NCI-H146 (cell line): ENCODE data around the gene PHTF2.

ENCODE experiments used
- DNase-seq: peaks from one replicate; lab custom pipeline; 2025; lab: John Stamatoyannopoulos, UW

PHTF2 gene

DNA sequence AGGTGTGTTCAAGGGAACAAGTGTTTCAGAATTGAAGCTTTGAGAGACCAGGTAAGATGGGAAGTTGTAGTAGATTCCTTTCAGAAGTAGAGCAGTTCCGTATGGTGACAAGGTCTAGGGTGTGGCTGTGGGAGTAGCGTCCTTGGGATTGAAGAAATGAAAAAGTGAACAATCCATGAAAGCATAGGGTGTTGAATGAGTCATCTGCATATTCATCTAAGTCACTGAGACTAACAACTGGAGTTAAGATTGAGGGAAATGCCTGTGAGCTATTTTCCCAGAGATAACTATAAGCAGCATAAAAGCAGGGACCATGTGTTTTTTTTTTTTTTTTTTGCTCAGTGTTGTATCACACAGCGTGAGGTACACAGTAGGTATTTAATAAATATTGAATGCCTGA, 134.8 kb downstream of the PHTF2 start:
- no peak for DNase-seq

DNA sequence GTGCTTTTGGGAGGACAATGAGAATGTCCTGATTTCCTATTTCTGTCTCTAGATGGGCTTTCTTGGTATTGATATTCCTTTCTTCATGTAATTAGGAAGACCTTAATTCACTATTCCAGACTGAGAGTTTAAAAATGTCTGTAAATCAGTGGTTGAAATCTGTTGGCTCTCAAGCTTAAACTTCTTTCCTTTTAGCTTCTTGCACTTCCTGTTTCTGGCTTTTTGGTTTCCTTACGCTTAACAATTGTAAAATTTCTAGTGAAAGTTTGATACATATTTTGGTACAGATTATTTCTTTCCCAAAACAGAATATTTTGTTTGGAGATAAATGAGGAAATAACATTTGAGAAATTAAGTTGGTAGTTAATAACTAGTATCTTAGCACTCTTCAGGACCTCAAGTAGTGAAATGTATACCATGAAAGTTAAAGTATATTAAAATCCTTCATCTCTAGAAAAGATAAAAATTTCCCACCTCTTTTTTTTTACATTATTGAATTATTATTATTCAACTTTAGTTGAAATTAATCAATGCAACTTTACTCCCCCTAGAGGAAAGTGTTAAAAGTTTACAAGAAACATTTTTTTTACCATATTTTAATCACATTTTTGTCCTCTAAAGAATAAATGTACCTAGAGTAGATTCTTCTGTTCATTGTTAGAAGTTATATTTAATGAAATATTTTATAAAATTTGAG, 137.2 kb downstream of the PHTF2 start:
- DNase-seq: no peak

DNA sequence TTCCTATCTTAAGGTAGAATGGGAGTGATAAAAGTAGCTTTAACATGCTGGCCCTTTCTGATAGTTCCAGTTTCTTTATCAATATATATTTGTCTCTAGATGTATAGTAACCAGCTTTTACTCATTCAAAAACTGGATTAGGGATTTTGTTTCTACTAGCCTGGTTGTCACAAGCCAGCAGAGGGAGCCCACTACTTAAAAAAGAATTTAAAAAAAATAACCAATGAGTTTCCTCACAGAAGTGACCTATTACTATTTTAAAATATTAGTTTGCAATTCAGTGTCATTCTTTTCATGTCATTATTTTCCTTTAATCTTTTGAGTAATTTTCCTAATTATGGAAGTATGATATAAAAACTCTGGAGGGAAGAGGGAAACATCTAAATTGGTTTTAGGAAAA, 142.1 kb downstream of the PHTF2 start:
- peak; percentile 8 for DNase-seq

DNA sequence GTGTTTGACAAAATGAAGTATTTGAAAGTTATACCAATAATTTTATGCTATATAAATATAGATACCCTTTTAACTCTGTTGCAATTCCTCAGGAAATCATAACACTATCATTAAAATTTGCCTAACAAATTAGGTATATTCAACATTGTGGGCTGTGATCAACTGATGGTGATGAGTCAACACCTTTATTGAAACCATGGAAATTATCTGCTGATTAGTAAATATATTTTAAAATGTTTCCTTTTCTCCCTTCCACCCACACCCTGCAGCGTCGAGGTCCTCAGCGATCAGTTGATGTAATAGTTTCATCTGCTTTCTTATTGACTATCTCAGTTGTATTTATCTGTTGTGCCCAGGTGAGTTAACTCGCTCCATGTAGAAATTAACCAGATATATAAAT, 143.9 kb downstream of the PHTF2 start:
- DNase-seq: no peak

DNA sequence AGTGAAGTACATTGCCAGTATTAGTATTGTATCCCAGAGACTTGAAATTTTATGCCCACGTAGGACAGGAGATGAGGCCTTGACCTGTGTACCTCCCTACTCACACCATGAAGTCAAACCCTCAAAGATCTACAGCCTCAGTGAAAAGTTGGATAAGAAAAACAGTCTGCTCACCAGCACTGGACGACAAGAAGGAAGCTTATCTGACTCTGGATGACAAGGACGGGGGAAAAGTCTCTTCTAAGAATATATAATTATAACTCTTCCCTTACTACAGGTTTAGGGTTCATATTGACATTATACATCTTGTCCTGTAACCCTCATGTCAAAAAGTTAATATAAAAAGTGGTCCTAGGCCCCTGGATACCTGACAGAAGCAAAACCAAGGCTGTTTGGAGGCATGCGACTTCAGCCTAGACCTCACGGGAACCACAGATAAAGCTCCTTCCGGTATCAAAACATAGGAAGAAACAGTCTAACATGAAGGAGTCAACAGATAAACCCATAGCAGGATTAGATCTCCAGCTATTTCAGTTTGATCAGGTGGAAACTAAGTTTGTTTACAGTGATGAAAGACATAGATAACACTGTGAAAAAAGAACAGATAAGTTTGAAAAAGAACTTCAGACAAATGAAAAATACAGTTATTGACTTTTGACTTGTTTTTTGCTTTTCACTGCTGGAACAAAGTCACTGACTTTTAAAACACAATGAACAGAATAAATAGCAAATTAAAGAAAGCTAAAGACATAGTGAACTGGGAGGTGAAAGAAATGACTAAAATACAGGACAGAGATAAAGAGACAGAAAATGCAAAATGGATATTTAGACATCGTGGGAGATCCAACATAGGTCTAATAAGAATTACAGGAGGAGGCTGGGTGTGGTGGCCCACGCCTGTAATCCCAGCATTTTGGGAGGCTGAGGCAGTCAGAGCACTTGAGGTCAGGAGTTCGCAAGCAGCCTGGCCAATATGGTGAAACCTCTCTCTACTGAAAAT, 145.9 kb downstream of the PHTF2 start:
- no peak for DNase-seq

DNA sequence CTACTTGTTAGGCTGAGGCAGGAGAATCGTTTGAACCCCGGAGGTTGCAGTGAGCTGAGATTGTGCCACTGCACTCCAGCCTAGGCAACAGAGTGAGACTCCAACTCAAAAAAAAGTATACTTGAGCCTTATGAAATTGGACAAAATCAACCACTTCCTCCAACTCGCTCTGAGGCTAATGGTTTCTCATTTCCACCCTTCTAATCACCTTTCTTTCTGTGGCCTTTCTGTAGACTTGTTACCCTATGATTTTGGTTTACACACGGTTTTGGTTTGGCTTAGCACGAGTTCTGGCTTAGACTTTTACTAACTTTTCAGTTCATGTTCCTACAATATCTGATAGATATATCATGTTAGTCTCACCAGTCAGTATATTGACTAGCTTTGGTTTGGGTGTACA, 152.0 kb downstream of the PHTF2 start:
- DNase-seq: no peak

DNA sequence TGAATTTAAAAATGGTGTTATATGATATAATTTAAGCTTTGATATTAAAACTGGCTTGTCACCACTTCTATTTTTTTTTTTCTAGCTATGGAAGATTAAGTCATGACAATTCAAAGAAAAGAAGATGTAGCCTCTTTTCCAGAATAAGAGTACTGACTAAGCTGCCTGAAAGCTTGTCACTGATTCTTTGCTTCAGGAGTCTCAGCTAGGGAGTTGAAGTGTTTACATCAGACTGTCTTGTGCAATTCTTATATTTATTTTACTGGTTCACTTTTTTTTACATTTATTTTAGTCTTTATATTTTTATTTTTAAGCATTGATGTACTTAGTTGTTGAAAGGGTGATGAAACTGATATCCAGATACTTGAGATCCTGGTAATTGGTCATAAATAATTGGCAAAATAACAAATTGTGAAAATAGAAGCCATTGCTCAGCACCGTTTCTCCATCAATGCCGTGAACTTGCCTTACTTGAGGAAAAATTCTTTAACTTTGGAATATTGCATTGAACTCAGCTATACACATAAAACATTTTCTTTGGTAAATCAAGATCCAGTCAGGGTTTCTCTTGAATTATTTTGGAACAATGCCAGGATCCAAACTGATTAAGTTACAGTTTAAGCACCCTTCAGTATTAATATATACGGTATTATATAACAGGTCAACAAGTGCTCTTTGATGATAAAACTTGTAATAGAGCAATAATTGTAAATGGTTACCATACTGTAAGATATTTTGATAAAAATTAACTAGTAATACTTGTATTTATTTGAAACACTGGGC, 156.4 kb downstream of the PHTF2 start:
- DNase-seq: no peak

DNA sequence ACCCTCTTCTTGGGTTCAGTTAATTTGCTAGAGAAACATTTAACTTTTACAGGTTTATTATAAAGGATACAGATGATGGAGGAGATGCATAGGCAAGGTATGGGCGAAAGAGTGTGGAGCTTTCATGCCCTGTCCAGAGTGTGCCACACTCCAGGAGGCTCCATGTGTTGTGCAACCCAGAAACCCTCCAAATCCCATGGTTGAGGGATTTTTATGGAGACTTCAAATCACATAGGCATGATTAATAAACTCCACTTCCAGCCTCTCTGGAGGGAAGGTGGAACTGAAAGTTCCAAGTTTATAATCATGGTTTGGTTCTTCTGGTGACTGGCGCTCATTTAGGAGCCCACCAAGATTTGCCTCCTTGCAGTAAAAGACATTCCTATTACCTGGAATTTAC, 159.9 kb downstream of the PHTF2 start:
- no peak for DNase-seq

DNA sequence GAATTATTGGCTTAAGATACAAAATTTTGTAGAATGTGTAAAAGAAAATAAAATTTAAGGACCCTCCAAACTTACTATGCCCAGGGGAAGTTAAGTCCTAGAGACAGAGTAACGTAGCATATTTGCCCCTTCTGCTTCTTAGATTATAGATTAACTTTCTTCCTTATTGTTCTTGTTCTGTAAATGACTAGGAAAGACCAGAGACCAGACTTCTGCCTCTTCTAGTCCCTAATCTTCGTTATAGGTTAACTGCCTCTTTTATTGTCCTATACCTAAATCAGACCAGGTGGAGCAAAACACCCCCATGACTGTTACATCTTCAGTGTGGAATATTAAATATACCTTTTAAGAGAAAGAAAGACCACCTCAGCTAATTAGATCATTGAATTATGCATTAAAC, 160.5 kb downstream of the PHTF2 start:
- no peak for DNase-seq

DNA sequence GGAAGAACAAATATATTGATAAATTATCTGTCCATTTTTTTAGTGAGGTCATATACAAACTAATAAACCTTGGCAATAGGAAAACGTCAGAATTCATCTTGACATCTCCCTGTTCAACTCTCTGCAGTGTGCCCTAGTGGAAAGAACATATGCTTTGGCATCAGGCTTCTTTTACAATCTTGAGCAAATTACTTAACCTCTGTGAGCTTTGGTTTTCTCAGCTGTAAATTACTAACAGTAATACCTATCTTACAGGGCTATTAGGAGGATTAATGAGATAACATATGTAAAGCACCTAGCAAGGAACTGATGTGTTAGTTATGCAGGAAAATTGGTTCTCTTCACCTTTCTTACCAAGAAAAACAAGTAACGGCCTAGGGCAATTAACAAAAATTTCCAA, 161.8 kb downstream of the PHTF2 start:
- no peak for DNase-seq

DNA sequence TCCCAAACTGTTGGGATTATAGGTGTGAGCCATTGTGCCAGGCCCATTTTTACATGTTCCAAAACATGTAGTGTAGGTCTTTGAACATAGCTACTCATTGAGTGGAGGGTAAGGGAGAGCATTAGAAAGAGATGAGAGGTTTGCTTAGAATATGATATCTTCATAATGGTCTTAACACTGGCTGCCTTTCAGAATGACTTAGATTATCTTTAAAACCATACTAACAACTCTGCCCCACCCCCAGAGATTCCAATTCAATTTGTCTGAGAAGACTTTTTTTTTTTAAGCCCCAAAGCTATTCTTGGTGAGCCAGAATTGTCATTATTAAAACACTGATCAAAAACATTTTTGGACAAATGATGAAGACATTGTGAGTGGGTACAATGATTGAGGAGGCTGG, 168.9 kb downstream of the PHTF2 start:
- DNase-seq: no peak

DNA sequence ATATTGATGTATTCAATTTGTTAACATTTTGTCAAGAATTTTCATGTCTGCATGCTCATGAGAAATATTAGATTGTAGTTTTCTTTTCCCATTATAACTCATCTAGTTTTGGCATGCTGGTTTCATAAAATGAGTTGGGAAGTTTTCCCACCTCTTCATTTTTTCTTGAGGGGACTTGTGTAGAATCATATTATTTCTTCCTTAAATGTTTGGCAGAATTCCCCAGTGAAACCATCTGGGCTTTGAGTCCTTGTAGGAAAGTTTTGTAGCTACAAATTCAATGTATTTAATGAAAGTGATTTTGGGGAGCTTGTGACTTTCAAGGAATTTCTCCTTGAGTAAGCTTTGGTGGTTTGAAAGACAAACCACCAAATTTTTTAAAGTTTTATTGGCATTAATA, 173.2 kb downstream of the PHTF2 start:
- DNase-seq: no peak

DNA sequence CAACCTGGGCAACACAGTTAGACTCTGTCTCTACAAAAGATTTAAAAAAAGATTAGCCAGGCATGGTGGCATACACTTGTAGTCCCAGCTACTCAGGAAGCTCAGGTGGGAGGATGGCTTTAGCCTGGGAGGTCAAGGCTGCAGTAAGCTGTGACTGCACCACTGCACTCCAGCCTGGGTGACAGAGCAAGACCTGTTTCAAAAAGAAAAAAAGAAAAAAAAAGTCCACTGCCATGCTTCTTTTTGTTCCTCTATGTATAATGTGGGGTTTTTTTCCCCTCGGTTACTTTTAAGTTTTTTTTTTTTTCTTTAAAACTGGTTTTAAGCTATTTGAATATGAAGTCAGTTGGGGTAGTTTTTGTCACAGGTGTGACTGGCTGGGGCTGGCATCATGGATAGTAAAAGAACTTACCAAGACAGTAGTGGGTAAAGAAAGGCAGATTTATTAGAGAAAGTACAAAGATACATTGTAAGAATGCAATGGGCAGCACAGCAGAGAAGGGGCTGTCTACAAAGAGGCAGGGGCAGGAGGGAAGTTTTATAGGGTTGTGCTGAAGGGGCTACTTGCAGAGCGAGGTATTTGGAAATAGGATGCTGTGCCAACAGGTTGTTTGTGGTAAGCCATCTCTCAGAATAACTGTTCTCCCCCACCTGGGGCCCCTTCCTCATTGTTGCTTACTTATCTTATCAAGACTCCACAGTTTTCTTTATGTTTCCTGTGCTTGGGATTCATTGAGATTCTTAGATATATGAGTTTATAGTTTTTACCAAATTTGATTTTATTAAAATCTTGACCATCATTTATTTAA, 177.3 kb downstream of the PHTF2 start:
- DNase-seq: no peak

DNA sequence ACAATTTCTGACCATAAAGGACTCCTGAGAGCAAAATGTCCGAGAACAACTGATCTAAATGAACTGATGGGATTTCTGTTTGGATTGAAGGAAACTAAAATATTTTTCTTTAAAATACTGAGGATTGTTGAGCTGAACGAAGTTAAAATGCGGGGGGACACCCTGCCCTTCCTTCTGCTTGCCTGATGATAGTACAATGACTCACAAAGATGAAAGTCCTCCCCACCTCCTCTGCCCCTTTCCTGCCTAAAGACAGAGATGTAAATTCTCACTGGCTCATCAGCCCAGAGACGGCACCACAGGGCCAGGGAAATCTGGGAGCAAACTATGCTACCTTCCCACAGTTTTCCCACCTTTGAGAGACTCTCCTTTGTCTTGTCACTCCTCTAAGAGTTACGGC, 180.6 kb downstream of the PHTF2 start:
- no peak for DNase-seq

DNA sequence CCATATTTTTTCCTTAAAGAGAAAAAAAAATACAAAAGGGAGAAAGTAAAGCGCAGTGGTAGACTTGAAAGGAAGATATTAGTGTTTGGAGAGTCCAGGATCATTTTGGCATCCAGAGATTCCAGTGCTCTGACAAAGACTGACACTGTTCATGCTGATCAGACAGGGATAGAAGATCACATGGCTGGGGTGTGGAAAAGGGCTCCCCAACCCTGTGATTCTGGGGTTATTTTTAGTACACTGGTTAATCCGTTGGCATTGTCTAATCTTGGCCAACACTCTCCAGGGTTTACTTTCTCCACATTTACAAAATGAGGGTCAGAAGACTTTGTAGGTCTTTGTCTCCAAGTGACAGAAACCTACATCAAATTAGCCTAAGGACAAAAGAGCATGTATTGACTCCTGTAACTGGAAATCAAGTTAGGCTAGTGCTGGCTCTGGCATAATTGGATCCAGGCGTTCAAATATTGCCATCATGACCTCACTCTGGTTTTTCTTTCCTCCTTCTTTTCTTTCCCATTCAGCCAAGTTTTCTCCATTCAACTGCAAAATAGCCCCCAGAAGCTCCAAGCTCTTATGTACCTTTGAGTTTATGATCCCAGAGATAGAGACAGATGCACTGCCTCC, 181.6 kb downstream of the PHTF2 start:
- DNase-seq: no peak

DNA sequence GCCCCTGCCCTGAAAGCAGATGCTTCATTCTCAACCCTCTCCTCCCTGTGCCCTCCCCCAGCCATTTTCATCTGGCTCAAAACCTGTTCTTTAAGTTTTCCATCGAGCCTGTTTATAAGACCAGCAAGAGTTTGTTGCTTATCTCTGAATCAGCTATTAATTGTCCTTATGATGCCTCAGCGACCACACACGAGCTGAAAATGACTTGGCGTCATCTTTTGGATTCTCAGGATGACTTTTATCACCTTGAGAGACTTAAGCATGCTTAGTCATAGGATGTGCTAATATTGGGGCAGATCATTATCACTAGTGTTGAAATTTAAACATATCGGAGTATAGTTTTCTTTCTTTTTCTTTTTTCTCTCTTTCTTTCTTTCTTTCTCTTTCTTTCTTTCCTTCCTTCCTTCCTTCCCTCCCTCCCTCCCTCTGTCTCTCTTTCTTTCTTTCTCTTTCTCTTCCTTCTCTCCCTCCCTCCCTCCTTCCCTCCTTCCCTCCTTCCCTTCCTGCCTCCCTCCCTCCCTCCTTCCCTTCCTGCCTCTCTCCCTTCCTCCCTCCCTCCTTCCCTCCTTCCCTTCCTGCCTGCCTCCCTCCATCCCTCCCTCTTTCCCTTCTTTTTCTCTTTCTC, 184.5 kb downstream of the PHTF2 start:
- no peak for DNase-seq

DNA sequence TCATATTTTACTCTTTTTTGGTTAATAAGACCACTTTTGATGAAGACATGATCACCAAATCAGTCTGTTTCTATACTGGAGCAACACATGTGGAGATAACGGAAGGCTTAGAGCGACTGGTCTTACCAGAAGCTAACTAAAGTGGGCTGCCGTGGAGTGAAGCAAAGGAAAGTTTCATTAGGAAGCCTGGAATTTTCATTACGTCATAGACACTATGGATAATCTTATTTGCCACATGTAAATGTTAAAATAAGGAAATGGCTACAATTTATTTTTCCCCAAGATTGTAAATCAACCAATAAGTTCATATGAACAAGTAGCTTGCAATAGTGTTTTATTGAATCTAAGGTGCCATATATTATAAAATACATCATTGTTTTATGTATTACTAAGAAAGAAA, 185.4 kb downstream of the PHTF2 start:
- DNase-seq: no peak

DNA sequence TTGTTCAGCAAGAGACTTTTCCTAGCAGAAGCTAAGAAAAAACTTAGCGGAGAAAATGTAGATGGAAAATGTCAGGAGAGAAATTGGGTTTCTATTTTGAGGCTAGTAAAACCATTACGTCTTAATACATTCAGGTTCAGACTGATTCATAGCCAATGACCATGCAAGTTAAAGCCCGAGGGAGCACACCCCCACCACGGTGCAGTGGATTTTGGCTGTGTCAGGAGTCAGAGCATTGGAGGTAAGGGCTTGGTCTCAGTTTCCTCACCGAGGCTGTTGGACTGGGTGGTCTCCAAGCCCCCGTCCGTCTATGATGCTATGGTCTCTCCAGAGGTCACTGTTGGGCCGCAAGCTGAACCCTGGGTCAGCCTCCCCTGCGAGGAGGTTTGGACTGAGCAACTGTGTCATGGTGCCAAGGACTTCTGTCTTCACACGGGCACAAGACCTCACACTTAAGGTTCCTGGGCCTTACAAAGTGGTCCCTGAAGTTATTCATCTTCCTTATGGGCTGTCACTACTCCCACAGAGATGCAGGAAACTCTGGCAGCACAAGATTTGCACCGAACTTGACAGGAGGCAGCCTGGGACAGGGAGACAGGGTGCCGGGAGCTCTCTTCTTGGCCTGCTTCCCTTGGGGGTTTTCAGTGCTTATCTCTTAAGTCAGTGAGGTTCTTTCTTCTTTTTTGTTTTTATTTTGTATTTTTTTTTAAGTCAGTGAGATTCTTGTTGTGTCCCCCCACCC, 186.8 kb downstream of the PHTF2 start:
- no peak for DNase-seq

DNA sequence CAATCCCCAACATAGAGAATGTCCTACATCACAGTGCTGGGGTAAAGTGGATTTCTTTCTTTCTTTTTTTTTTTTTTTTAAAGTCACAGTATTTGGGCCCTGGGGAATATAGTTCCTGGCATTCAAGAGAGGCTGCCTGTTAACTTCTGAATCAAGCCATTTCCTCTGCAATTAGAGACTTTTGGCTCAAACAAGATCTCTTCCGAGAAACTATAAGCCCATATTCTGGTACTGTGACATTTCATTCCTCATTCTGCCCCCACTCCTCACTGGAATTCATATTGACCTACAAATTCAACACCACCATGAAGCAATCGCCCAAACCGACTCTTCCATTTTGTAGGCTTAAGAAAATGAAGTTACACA, 187.4 kb downstream of the PHTF2 start:
- no peak for DNase-seq

DNA sequence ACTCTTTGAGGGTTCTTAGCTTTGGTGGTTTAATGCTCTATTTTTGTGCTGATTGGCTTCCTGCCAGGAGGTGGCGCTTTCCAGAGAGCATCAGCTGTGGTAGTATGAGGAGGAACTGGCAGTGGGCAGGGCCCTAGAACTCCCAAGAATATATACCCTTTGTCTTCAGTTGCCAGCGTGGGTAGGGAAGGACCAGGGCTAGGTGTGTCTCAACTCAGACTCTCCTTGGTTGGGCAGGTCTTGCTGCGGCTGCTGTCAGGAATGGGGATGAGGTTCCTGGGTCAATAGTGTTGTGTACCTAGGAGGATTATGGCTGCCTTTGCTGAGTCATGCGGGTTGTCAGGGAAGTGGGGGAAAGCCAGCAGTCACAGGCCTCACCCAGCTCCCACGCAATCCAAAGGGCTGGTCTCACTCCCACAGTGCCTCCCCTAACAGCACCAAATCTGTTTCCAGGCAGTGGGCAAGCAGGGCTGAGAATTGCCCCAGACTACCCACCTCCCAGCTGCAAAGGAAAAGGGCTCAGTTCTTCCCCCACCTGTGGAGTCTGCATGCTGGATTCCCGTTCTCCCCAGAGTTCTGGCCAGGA, 191.5 kb downstream of the PHTF2 start:
- no peak for DNase-seq
